Fibroblast of villous mesenchyme (primary cell): Measurements from ENCODE around the gene ALKBH1. TPM values are rescaled to one million over a fixed set of nuclear protein-coding genes. Genes with fewer than 3 reads are reported as not detected.
"Not testable (repeated sequence)": the region's sequence is repeated elsewhere in the genome, so short reads cannot be mapped to it uniquely, and the experiment has no call there.

Experiments used
- DNase-seq: peaks from one replicate; pipeline ENCODE4 v3.0.0-alpha.2; 2010; ENCODE audit warnings: low read depth
- H3K4me3 ChIP-seq: 2 replicates; pipeline ENCODE4 v1.5.1; 2011; ENCODE audit warnings: low read depth, mild to moderate bottlenecking, low read length
- total RNA-seq: library from RNA; depleted of rRNA; stranded (reverse); fragments of >200 nt; gene quantifications from 2 replicates; pipeline ENCODE4 v1.2.3, GENCODE V29; 2012
- TF ChIP-seq, protein P1 (sequence below): IDR thresholded peaks from 2 replicates; pipeline ENCODE4 v1.5.1; 2012; ENCODE audit warnings: low read depth, mild to moderate bottlenecking, low read length; ENCODE audit not compliant: insufficient read depth

The ALKBH1 gene, protein sequence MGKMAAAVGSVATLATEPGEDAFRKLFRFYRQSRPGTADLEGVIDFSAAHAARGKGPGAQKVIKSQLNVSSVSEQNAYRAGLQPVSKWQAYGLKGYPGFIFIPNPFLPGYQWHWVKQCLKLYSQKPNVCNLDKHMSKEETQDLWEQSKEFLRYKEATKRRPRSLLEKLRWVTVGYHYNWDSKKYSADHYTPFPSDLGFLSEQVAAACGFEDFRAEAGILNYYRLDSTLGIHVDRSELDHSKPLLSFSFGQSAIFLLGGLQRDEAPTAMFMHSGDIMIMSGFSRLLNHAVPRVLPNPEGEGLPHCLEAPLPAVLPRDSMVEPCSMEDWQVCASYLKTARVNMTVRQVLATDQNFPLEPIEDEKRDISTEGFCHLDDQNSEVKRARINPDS
- 8.7 and 11.7 TPM in 2 replicates for total RNA-seq

DNA sequence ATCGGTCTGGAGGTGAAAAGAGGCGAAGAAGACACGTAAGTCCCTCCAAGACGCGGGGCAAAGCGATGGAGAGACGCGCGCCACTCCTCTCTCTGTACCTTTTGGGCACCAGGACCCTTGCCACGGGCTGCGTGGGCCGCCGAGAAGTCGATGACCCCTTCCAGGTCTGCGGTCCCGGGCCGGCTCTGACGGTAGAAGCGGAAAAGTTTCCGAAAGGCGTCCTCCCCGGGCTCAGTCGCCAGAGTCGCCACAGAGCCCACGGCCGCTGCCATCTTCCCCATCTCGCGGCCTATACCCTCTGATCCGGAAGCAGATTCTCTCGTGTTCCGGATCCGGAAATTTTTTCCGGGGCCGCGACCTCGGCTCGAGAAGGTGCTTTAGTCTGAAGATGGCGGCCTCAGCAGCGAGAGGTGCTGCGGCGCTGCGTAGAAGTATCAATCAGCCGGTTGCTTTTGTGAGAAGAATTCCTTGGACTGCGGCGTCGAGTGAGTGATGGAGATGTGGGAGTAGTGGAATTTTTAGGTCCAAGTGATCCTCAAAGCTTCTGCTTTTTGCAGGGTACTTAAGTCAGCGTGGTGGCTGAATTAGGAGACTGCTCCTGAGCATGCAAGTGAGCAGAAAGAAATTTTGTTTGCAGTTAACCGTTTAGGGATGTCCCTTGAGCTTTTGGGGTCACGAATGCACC, at the start of gene ALKBH1, which contains the start of gene SLIRP:
Gene ALKBH1, minus strand, starts transcription at position 300 of the 685 bp plus-strand sequence. Its CDS starts 19 bp downstream, at position 281.
Gene SLIRP, plus strand, starts transcription at position 380 of the 685 bp plus-strand sequence. Its CDS starts 9 bp downstream, at position 389.
- TF ChIP-seq, protein P1, sequence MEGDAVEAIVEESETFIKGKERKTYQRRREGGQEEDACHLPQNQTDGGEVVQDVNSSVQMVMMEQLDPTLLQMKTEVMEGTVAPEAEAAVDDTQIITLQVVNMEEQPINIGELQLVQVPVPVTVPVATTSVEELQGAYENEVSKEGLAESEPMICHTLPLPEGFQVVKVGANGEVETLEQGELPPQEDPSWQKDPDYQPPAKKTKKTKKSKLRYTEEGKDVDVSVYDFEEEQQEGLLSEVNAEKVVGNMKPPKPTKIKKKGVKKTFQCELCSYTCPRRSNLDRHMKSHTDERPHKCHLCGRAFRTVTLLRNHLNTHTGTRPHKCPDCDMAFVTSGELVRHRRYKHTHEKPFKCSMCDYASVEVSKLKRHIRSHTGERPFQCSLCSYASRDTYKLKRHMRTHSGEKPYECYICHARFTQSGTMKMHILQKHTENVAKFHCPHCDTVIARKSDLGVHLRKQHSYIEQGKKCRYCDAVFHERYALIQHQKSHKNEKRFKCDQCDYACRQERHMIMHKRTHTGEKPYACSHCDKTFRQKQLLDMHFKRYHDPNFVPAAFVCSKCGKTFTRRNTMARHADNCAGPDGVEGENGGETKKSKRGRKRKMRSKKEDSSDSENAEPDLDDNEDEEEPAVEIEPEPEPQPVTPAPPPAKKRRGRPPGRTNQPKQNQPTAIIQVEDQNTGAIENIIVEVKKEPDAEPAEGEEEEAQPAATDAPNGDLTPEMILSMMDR, result no peak
- DNase-seq, result peak; percentile 81
- peak within 1 kb of the TSS; percentile 82 for H3K4me3 ChIP-seq

DNA sequence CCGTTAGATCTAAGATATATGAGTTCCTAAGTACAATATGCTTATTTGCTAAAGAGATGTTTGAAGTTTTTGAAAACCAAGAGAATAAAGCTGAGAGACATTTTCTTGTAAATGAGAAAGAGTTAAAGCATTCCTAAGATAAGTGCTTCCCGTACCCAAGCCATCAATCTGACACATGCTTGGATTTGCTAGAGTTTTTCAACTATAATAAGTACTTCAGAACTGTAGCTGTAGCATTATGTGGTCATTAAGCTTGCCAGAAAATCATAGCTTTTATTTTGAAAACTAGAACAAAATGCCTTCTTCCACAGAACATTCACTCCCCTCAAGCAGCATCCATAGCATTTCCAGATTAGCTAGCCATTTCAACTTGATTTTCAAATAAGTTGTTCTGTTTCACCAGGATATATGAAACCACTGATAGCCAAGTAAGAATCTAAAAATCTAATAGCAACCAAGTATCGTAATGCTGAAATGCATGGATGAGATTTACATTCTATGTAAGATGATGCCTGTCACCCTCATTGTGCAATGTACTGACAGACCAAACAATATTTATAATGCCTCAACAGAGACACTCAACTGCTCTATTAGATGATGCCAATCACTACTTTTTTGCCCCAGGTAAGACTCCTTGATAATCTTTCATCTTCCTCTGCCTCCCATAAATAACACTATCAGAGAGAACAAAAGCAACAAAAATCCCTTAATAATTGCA, 45.1 kb upstream of the ALKBH1 start:
- TF ChIP-seq, protein P1, result no peak
- peak; percentile 30 for DNase-seq
- H3K4me3 ChIP-seq, result no peak overlapping the region

DNA sequence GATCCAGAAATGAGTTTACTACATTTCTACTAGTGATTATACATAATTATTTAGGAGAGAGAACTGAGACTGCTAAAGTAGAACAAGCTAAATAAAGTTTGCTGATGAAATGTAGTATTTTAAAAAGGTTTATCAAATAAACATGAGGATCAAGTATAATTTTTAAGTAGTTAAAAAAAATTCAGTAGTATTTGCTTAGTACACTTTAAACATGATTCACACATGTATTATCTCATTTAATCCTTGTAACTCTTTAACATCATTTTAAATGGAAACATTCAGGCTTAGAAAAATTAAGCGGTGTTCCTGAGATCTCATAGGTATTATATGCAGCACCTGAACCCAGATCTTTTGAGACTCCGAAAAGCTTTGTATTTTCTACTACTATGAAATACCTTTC, 44.4 kb upstream of the ALKBH1 start:
- DNase-seq, result no peak
- H3K4me3 ChIP-seq, result no peak overlapping the region
- TF ChIP-seq, protein P1, result no peak

DNA sequence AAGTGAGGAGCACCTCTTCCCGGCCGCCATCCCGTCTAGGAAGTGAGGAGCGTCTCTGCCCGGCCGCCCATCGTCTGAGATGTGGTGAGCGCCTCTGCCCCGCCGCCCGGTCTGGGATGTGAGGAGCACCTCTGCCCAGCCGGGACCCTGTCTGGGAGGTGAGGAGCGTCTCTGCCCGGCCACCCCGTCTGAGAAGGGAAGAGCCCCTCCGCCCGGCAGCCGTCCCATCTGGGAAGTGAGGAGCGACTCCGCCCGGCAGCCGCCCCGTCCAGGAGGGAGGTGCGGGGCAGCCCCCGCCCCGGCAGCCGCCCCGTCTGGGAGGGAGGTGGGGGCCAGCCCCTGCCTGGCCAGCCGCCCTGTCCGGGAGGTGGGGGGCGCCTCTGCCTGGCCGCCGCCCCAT, 39.6 kb upstream of the ALKBH1 start:
- H3K4me3 ChIP-seq, DNase-seq: not testable (repeated sequence)

DNA sequence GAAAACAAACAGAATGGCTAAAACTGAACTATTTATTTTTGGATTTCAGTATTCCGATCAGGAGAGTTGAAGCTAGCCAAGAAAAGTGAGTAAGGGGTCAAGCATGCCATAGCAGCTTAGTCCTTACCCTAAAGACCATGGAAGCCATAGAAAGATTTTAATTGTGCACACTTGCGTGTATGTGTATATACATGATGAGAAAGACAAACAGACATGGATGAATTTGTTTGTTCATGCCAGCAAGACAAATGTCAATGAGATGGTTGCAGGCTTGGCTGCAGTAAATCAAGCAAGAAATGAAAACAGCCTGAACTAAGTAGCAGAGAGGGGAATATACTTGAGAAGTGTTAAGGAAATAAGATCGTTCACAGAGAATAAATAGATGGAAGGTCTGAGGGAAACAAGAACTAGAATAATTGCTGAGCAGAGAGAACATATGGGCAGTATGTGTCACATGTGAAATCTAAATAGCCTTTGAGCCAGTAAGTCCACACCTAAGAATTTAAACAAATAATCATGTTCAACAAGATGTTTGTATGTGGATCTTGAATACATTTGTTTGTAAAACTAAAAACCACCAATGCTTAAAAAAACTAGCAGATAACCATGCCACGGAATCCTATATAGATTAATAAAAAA, 38.4 kb upstream of the ALKBH1 start:
- TF ChIP-seq, protein P1, result no peak
- DNase-seq, result no peak
- no peak overlapping the region for H3K4me3 ChIP-seq

DNA sequence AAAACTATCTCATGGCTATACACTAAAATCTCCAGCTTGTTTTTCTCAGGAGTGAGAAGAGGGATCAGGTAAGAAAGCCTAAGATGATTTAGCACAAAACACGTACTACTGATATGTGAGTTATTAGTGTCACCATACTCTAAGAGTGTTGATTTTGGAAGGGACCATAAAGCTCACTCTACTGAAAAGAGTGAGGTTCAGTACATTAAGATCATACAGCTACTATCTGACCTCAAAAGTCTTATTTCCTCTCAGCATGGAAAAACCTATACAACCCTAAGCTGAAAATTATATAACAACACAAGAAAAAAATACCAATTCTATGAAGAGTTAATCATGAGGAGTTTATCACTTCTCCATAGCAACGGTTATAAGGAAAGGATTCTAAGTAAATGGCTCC, 33.6 kb upstream of the ALKBH1 start:
- TF ChIP-seq, protein P1, result no peak
- no peak for DNase-seq
- H3K4me3 ChIP-seq, result no peak overlapping the region
